ENCODE results near the gene GRID2.

- TF ChIP-seq CTCF (IDR thresholded peaks at IDR 0.05), result no peak
- no peak for TF ChIP-seq POLR2A (IDR thresholded peaks at IDR 0.05)
Observed at GRCh38 chr4:93368968-93369367, 1065.2 kb downstream of the GRID2 start.
